HL-60 (cell line): ENCODE results near the gene IL20RA.

Experiments
- DNase-seq, 2 experiments: peaks; one replicate each; pipeline ENCODE4 v3.0.0-alpha.2; 2010 to 2020; ENCODE audit warnings: low read depth in 1 of 2, low spot score in 1 of 2
- H3K27ac ChIP-seq: fragments of 250-450 bp; sonication (Bioruptor Pico); replicated peaks from 2 replicates; pipeline ENCODE4 v1.5.1; 2020; ENCODE audit warnings: mild to moderate bottlenecking, moderate library complexity
- H3K27me3 ChIP-seq: fragments of 250-450 bp; sonication (Bioruptor Pico); 2 replicates; pipeline ENCODE4 v1.5.1; 2021; ENCODE audit warnings: mild to moderate bottlenecking, moderate library complexity; ENCODE audit not compliant: insufficient read depth, poor library complexity, severe bottlenecking
- H3K4me3 ChIP-seq: replicated peaks from 2 replicates; pipeline ENCODE4 v1.5.1; 2011; ENCODE audit warnings: mild to moderate bottlenecking, control low read depth, low read length; ENCODE audit not compliant: insufficient read depth
- GABPA ChIP-seq: IDR thresholded peaks from 2 replicates; pipeline ENCODE4 v1.6.1; 2012; ENCODE audit warnings: low read depth
- POLR2AphosphoS5 ChIP-seq: IDR thresholded peaks from 2 replicates; pipeline ENCODE4 v1.6.1; 2012; ENCODE audit warnings: low read depth
- REST ChIP-seq: IDR thresholded peaks from 2 replicates; pipeline ENCODE4 v1.6.1; 2012; ENCODE audit warnings: low read depth; ENCODE audit not compliant: insufficient replicate concordance
- SPI1 ChIP-seq: IDR thresholded peaks from 2 replicates; pipeline ENCODE4 v1.6.1; 2012; ENCODE audit warnings: low read depth, mild to moderate bottlenecking, borderline replicate concordance
- TF ChIP-seq, protein P1 (sequence below): IDR thresholded peaks from one replicate; pipeline ENCODE4 v1.5.1; 2011; ENCODE audit warnings: low read length, control low read depth, inconsistent platforms; ENCODE audit not compliant: insufficient read depth

Gene IL20RA

DNA sequence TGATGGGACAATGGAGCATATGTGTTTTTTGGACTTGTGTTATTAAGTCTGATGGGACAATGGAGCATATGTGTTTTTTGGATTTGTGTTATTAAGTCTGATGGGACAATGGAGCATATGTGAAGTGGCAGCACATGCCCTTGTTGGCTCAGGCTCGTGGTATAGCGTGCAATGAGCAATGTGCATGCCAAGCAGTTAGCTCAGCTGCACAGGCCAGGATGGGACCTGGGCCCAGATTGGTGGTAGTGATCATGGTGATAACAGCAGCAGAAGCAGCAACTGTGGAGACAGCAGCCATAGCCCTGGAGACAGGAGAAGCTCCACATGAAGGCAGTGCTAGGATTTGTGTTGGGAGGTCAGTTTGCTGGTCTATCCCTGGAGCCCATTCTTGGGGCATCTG is 61.1 kb downstream of the IL20RA start:
- Histone ChIP-seq H3K27ac (no peak overlapping the region), H3K27me3 (peaks cover 20% of the 10 kb centered on the region), H3K4me3 (no peak overlapping the region)
- no peak for DNase-seq
- TF ChIP-seq REST, result no peak
- TF ChIP-seq SPI1, result no peak
- TF ChIP-seq GABPA, result no peak
- TF ChIP-seq, protein P1, sequence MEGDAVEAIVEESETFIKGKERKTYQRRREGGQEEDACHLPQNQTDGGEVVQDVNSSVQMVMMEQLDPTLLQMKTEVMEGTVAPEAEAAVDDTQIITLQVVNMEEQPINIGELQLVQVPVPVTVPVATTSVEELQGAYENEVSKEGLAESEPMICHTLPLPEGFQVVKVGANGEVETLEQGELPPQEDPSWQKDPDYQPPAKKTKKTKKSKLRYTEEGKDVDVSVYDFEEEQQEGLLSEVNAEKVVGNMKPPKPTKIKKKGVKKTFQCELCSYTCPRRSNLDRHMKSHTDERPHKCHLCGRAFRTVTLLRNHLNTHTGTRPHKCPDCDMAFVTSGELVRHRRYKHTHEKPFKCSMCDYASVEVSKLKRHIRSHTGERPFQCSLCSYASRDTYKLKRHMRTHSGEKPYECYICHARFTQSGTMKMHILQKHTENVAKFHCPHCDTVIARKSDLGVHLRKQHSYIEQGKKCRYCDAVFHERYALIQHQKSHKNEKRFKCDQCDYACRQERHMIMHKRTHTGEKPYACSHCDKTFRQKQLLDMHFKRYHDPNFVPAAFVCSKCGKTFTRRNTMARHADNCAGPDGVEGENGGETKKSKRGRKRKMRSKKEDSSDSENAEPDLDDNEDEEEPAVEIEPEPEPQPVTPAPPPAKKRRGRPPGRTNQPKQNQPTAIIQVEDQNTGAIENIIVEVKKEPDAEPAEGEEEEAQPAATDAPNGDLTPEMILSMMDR, result no peak
- TF ChIP-seq POLR2AphosphoS5, result no peak

- Histone ChIP-seq H3K27me3 (peaks cover 15% of the 10 kb centered on the region), H3K4me3 (no peak overlapping the region), H3K27ac (no peak overlapping the region)
- no peak for DNase-seq
- TF ChIP-seq SPI1 (no peak), GABPA (no peak), POLR2AphosphoS5 (no peak), REST (no peak)
- TF ChIP-seq, protein P1, result no peak
Observed at GRCh38 chr6:136982928-136983327, 61.8 kb downstream of the IL20RA start.

- H3K27me3 ChIP-seq, result peaks cover 8% of the 10 kb centered on the region
- DNase-seq, result no peak
- TF ChIP-seq POLR2AphosphoS5, result no peak
- no peak for TF ChIP-seq GABPA
- TF ChIP-seq, protein P1, result no peak
- TF ChIP-seq SPI1, result no peak
- TF ChIP-seq REST, result no peak
- no peak overlapping the region for H3K4me3 ChIP-seq
- no peak overlapping the region for H3K27ac ChIP-seq
Observed at GRCh38 chr6:136980070-136980469, 64.7 kb downstream of the IL20RA start.
